HG02588 (cell line): Measurements from ENCODE around the gene EBF3.

Experiments used
- ATAC-seq: cut with Tn5 transposase; IDR thresholded peaks from one replicate; pipeline ENCODE4 v1.9.1; 2021; ENCODE audit warnings: mild to moderate bottlenecking, moderate library complexity; ENCODE audit not compliant: unreplicated experiment

EBF3 gene

GRCh38 chr10:129912986-129913695 lies 50.9 kb downstream of the EBF3 start:
- ATAC-seq: no peak

GRCh38 chr10:129912166-129912917 lies 51.7 kb downstream of the EBF3 start:
- no peak for ATAC-seq

- ATAC-seq: no peak
Measured at GRCh38 chr10:129911451-129912165, 52.5 kb downstream of the EBF3 start.

- no peak for ATAC-seq
Measured at GRCh38 chr10:129910861-129911260, 53.2 kb downstream of the EBF3 start.

- no peak for ATAC-seq
Measured at GRCh38 chr10:129909531-129910256, 54.4 kb downstream of the EBF3 start.

GRCh38 chr10:129909080-129909479 lies 55.0 kb downstream of the EBF3 start:
- no peak for ATAC-seq

- no peak for ATAC-seq
Measured at GRCh38 chr10:129908406-129908805, 55.7 kb downstream of the EBF3 start.

- ATAC-seq: no peak
Measured at GRCh38 chr10:129905553-129905952, 58.5 kb downstream of the EBF3 start.

- no peak for ATAC-seq
Measured at GRCh38 chr10:129904323-129904722, 59.8 kb downstream of the EBF3 start.

- no peak for ATAC-seq
Measured at GRCh38 chr10:129901389-129902006, 62.6 kb downstream of the EBF3 start.

- no peak for ATAC-seq
Measured at GRCh38 chr10:129900825-129901224, 63.2 kb downstream of the EBF3 start.

- no peak for ATAC-seq
Measured at GRCh38 chr10:129899276-129900130, 64.6 kb downstream of the EBF3 start.

GRCh38 chr10:129898706-129899268 lies 65.3 kb downstream of the EBF3 start:
- ATAC-seq: no peak

GRCh38 chr10:129897871-129898626 lies 66.0 kb downstream of the EBF3 start:
- ATAC-seq: no peak

GRCh38 chr10:129896860-129897200 lies 67.2 kb downstream of the EBF3 start:
- no peak for ATAC-seq

- no peak for ATAC-seq
Measured at GRCh38 chr10:129896136-129896859, 67.8 kb downstream of the EBF3 start.

- no peak for ATAC-seq
Measured at GRCh38 chr10:129895811-129896135, 68.3 kb downstream of the EBF3 start.

GRCh38 chr10:129894698-129895097 lies 69.4 kb downstream of the EBF3 start:
- ATAC-seq: no peak
